ENCODE data around the gene ABCC11. TPM values are rescaled to one million over a fixed set of nuclear protein-coding genes. Genes with fewer than 3 reads are reported as not detected.
"Not testable (repeated sequence)": the region's sequence is repeated elsewhere in the genome, so short reads cannot be mapped to it uniquely, and the experiment has no call there.

The ABCC11 gene
- total and polyA plus RNA-seq, 7 donors: 0.14 to 0.28 TPM; not detected in 5

DNA sequence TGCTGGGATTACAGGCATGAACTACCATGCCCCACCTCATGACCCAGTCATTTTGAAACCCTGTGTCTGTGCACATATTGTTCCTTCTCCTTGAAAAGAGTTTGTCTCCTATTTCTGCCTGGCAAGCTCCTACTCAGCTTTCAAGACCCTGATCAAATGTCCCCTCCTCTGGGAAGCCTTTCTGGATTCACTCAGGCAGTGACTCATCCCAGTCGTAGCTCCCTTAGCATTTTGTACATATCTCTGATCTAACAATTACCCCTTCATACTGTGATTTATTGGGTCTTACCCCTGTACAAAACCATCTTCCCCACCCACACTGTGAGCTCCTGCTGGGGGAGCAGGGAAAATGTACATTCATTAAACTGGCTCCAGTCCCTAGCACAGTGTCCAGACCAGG, 73.5 kb downstream of the ABCC11 start:
- intact Hi-C loops (cut with DNase I): no loop called here
- no peaks in the 10 kb centered on the region for H3K4me1 ChIP-seq
- TF ChIP-seq EP300 (IDR thresholded peaks at IDR 0.05): no peak
- TF ChIP-seq POLR2A (IDR thresholded peaks at IDR 0.05): no peak
- no peak for TF ChIP-seq POLR2AphosphoS5 (IDR thresholded peaks at IDR 0.05)
- TF ChIP-seq, protein P1, sequence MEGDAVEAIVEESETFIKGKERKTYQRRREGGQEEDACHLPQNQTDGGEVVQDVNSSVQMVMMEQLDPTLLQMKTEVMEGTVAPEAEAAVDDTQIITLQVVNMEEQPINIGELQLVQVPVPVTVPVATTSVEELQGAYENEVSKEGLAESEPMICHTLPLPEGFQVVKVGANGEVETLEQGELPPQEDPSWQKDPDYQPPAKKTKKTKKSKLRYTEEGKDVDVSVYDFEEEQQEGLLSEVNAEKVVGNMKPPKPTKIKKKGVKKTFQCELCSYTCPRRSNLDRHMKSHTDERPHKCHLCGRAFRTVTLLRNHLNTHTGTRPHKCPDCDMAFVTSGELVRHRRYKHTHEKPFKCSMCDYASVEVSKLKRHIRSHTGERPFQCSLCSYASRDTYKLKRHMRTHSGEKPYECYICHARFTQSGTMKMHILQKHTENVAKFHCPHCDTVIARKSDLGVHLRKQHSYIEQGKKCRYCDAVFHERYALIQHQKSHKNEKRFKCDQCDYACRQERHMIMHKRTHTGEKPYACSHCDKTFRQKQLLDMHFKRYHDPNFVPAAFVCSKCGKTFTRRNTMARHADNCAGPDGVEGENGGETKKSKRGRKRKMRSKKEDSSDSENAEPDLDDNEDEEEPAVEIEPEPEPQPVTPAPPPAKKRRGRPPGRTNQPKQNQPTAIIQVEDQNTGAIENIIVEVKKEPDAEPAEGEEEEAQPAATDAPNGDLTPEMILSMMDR (IDR thresholded peaks at IDR 0.05): no peak
- no peak overlapping the region for H3K27ac ChIP-seq
- no peak overlapping the region for H3K4me3 ChIP-seq
- WGBS, 2 donors: 34 to 80% methylated on average over 1 of the region's 1 CpG
- no peak for DNase-seq
- H3K36me3 ChIP-seq: no peaks in the 10 kb centered on the region
- H3K9me3 ChIP-seq: no peaks in the 10 kb centered on the region
- H3K27me3 ChIP-seq: no peaks in the 10 kb centered on the region

DNA sequence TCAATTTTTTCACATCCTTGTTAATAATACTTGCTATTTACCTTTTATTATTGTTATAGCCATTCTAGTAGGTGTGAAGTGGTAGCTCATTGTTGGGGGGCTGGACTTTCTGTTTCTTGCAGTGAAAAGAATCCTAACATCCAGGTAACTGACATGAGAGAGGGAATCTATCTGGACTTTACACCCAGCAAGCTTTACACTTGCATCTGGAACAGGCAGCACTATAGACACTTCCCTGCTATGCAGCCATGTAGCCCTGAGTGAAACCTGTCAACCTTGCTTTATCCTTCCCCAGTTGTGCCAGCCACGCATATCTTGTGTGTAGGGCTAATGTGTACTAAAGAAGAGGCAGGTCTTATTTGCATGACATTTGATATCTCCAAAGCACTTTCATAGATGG, 74.7 kb downstream of the ABCC11 start:
- intact Hi-C loops (cut with DNase I): no loop called here
- no peaks in the 10 kb centered on the region for H3K4me1 ChIP-seq

DNA sequence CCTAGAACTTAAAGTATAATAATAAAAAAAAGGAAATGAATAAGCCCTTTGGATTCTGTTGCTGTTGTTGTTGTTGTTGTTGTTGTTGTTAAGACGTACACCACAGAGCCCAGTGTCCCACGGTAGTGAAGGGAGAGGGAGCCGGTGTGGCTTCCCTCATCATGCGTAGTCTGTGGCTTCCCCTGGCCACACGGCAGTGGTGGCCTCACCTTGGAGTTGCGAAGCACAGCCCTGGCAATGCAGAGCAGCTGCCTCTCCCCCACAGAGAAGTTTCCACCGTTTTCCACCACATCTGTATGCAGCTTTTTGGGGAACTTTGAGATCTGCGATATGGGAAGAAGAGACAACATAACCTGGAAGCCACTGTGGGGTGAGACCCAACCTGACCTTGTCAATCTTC, 77.4 kb downstream of the ABCC11 start:
- no peak for DNase-seq
- no peaks in the 10 kb centered on the region for H3K36me3 ChIP-seq
- intact Hi-C loops (cut with DNase I): loop anchor here (5.0 kb wide), 2 partner anchors 1133 to 1223 kb away; no protein-coding TSS in a partner anchor
- H3K27ac ChIP-seq: no peak overlapping the region
- WGBS, 2 donors: 83 to 85% methylated on average over 8 of the region's 8 CpGs
- TF ChIP-seq POLR2A (IDR thresholded peaks at IDR 0.05): no peak
- TF ChIP-seq EP300 (IDR thresholded peaks at IDR 0.05): no peak
- TF ChIP-seq, protein P1 (IDR thresholded peaks at IDR 0.05): no peak
- TF ChIP-seq POLR2AphosphoS5 (IDR thresholded peaks at IDR 0.05): no peak
- H3K9me3 ChIP-seq: no peaks in the 10 kb centered on the region
- no peaks in the 10 kb centered on the region for H3K4me1 ChIP-seq
- no peaks in the 10 kb centered on the region for H3K27me3 ChIP-seq
- no peak overlapping the region for H3K4me3 ChIP-seq

More for the DNA sequence above, 74.7 kb downstream of the ABCC11 start:
- H3K4me3 ChIP-seq: no peak overlapping the region
- WGBS, 2 donors: 42 to 58% methylated on average over 1 of the region's 1 CpG
- H3K36me3 ChIP-seq: no peaks in the 10 kb centered on the region
- DNase-seq: no peak
- TF ChIP-seq POLR2A (IDR thresholded peaks at IDR 0.05) (no peak), EP300 (IDR thresholded peaks at IDR 0.05) (no peak), POLR2AphosphoS5 (IDR thresholded peaks at IDR 0.05) (no peak)
- TF ChIP-seq, protein P1 (IDR thresholded peaks at IDR 0.05): no peak
- H3K9me3 ChIP-seq: no peaks in the 10 kb centered on the region
- H3K27ac ChIP-seq: no peak overlapping the region
- H3K27me3 ChIP-seq: no peaks in the 10 kb centered on the region

DNA sequence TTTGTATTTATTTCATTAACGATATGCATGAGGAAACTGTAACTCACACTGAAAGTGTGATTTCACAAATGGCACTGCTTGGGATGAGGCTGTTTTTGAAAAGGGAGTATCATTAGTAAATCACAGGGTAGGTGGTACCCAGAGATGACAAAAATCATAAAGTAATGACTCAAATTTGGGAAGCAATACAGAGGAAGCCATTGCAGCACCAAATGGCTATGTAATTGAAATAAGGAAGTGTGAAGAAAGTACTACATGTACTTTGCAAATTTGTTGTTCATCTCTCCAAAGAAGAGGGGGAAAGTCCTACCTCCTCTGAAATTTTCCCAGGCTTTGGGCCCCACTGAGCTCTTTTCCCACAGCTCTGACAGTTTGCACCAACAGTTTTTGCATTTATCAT, 79.3 kb downstream of the ABCC11 start:
- Histone ChIP-seq H3K9me3 (no peaks in the 10 kb centered on the region), H3K36me3 (no peaks in the 10 kb centered on the region), H3K27me3 (no peaks in the 10 kb centered on the region), H3K4me3 (no peak overlapping the region), H3K27ac (no peak overlapping the region), H3K4me1 (peaks cover 0 to 3% (median 0%) of the 10 kb centered on the region in 4 donors)
- intact Hi-C loops (cut with DNase I): loop anchor here (5.0 kb wide), 2 partner anchors 1131 to 1221 kb away; no protein-coding TSS in a partner anchor
- no peak for TF ChIP-seq EP300 (IDR thresholded peaks at IDR 0.05)
- no peak for TF ChIP-seq POLR2A (IDR thresholded peaks at IDR 0.05)
- TF ChIP-seq, protein P1 (IDR thresholded peaks at IDR 0.05): no peak
- no peak for TF ChIP-seq POLR2AphosphoS5 (IDR thresholded peaks at IDR 0.05)
- 76 to 82% methylated on average over 1 of the region's 1 CpG for WGBS, 2 donors
- no peak for DNase-seq

DNA sequence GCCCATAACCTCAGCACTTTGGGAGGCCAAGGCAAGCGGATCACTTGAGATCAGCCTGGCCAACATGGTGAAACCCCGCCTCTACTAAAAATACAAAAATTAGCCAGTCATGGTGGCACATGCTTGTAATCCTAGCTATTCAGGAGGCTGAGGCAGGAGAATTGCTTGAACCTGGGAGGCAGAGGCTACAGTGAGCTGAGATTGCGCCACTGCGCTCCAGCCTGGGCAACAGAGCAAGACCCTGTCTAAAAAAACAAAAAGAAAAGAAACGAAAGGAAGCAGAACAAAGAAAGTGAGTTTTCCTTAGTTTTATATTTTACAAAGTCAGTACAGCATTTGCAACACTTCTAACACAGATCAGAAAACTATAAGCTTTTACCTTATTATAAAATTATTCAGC, 80.7 kb downstream of the ABCC11 start:
- not testable (repeated sequence) for H3K27me3 ChIP-seq, H3K27ac ChIP-seq, H3K36me3 ChIP-seq, H3K4me3 ChIP-seq, H3K9me3 ChIP-seq, H3K4me1 ChIP-seq, DNase-seq
- intact Hi-C loops (cut with DNase I): loop anchor here (5.0 kb wide), 2 partner anchors 1129 to 1219 kb away; no protein-coding TSS in a partner anchor
- 95 to 96% methylated on average over 5 of the region's 5 CpGs for WGBS, 2 donors

Measured in sigmoid colon (tissue), 7 donors.